ENCODE measurements around the gene TNFRSF8. TPM values are rescaled to one million over a fixed set of nuclear protein-coding genes. Genes with fewer than 3 reads are reported as not detected.

The TNFRSF8 gene
- total RNA-seq, 3 donors from 2014 or later, result 0.31 to 0.51 TPM; not detected in 1

DNA sequence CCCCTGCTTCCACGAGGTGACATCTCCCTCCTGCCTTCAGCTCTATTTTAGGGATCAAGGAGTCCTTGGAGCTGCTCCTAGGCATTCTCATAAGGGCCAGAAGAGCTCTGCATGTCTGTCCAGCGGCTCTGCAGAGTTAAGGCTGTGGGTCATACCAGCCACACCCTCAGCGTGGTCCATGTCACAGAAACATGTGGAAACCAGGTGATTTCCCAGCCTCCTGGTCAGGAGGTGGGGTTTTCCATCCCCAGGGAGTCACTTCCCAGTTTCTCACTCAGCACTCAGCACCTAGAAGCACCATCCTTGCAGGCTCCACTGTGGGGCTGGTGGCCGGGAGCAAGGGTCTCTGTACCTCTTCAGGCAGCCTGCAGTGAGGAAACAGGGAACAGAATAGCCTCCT is 102.2 kb downstream of the TNFRSF8 start:
- TF ChIP-seq, protein P1, sequence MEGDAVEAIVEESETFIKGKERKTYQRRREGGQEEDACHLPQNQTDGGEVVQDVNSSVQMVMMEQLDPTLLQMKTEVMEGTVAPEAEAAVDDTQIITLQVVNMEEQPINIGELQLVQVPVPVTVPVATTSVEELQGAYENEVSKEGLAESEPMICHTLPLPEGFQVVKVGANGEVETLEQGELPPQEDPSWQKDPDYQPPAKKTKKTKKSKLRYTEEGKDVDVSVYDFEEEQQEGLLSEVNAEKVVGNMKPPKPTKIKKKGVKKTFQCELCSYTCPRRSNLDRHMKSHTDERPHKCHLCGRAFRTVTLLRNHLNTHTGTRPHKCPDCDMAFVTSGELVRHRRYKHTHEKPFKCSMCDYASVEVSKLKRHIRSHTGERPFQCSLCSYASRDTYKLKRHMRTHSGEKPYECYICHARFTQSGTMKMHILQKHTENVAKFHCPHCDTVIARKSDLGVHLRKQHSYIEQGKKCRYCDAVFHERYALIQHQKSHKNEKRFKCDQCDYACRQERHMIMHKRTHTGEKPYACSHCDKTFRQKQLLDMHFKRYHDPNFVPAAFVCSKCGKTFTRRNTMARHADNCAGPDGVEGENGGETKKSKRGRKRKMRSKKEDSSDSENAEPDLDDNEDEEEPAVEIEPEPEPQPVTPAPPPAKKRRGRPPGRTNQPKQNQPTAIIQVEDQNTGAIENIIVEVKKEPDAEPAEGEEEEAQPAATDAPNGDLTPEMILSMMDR (IDR thresholded peaks at IDR 0.05), result no peak
- peaks cover 27% of the 10 kb centered on the region for H3K4me1 ChIP-seq (ENCODE audit: low read depth)
- no peaks in the 10 kb centered on the region for H3K9me3 ChIP-seq
- intact Hi-C loops (cut with DNase I, micrococcal nuclease), result no loop called here
- no peaks in the 10 kb centered on the region for H3K36me3 ChIP-seq (ENCODE audit: low read depth)
- H3K4me3 ChIP-seq, result no peak overlapping the region
- DNase-seq (no peak), ATAC-seq (no peak)

DNA sequence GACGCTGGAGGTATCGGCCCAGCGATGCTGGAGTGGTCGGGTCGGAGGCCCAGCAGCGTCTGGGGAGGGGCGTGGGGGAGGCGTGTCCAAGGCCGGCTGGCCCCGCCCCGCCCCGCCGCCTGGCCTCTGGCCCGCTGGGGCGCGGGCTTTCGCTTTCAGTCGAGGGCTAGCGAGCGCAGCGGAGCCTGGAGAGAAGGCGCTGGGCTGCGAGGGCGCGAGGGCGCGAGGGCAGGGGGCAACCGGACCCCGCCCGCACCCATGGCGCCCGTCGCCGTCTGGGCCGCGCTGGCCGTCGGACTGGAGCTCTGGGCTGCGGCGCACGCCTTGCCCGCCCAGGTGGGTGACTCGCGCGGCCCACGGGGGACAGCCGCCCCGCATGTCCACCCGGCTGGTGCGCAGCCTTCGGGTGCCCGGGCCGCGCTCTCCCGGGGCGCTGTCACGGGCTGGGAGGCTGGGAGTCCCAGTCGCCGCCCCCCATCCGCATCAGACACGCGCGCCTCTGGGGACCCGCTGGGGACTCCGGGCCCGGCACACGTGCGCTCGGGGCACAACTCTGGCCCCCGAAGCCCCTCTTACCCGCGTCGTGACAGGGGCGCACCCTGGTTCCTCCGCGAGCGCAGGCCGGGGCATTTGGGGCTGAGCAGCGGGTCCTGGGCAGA is 103.9 kb downstream of the TNFRSF8 start, which contains the start of gene TNFRSF1B:
TNFRSF1B (plus strand) TSS at position 158 of the 659 bp plus-strand sequence; CDS start at position 259, 101 bp downstream.
- Histone ChIP-seq H3K36me3 (ENCODE audit: low read depth) (no peaks in the 10 kb centered on the region), H3K9me3 (no peaks in the 10 kb centered on the region), H3K4me3 (peak within 1 kb of the TSS; percentile 45), H3K4me1 (ENCODE audit: low read depth) (peaks cover 18% of the 10 kb centered on the region)
- DNase-seq, result peak; percentile 81 to 87 (median 86)
- TF ChIP-seq, protein P1 (IDR thresholded peaks at IDR 0.05), result no peak
- intact Hi-C loops (cut with DNase I, micrococcal nuclease), result no loop called here
- ATAC-seq, result peak; percentile 84

DNA sequence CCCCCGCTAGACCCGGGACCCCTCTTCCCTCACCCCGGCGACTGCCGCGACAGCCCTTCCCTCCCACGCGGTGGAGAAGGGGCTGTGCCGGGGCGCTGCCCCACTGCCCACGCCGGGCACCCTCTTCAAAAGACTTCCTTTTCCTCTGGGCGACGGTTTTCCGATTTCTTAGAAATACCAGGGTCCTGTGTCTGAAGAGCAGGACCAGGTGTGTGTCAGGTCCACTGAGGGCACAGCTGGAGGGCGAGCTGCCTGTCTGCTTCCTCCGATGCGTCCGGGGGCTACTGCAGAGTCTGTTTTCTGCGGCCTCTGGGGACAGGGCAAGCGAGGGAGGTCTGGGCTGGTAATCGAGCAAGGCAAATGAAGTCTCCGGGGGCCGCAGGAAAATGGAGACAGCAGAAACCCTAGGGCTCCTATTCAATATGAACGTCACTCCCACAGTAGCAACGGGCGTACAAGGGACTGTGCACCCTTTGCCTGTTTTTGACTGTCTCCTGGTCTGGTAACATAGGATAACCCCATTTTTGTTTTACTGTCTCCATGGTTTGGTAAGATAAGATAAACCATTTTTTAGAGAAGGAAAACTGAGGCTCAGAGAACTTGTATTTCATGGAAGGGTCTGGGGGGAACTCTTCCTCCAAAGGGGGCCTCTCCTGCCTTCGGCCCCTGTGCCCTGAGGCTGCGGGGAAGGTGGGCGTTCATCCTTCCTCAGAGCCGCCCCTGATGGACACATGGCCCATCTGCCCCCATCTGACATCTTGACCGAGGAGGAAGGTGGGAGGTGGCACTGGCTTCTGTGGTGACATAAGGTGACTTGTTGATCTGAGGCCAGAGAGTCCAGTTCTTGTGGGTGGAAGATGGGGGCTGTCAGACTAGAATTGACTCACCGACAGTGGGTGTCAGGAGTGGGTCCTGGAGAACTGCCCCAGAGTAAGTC is 104.7 kb downstream of the TNFRSF8 start:
- Histone ChIP-seq H3K9me3 (no peaks in the 10 kb centered on the region), H3K36me3 (ENCODE audit: low read depth) (no peaks in the 10 kb centered on the region), H3K4me3 (peak overlapping the region; percentile 45), H3K4me1 (ENCODE audit: low read depth) (peaks cover 10% of the 10 kb centered on the region)
- ATAC-seq (peak; percentile 5), DNase-seq (no peak)
- intact Hi-C loops (cut with DNase I, micrococcal nuclease), result no loop called here
- TF ChIP-seq, protein P1 (IDR thresholded peaks at IDR 0.05), result no peak

DNA sequence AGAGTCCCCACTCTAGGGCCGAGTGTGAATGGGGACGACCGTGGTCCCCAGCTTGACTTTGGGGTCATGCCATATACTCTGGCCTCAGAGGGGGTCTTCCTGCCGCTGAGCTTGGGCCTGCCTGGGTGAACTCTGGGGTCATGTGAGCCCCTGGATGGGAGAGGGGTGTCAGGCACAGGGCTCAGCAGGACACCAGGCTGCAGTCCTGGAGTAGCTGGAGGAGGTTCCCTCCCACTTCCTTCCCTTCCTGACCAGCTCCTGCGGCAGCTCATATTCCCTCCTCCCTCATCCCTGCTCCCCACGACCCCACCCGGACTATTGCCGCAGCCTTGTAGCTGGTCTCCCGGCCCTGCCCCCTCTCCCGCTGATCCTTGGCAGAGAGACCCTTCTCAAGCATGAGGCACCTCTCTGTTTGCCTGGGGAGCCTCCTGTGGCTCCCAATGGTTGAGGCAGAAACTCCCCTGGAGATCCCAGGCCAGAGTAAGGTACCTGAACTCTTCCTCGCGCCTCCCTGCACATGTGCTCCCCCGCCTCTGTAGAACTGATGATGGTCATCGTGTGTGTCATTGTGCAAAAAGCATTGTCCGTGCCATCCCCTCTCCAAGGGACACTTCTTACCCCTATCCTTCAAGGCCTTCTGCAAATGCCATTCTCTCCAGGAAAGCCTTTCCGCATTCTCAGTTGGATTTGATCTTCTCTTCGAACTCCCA is 105.5 kb downstream of the TNFRSF8 start:
- intact Hi-C loops (cut with DNase I, micrococcal nuclease), result no loop called here
- no peaks in the 10 kb centered on the region for H3K36me3 ChIP-seq (ENCODE audit: low read depth)
- no peak for ATAC-seq
- peaks cover 4% of the 10 kb centered on the region for H3K4me1 ChIP-seq (ENCODE audit: low read depth)
- no peak overlapping the region for H3K4me3 ChIP-seq
- no peak for DNase-seq
- TF ChIP-seq, protein P1 (IDR thresholded peaks at IDR 0.05), result no peak
- no peaks in the 10 kb centered on the region for H3K9me3 ChIP-seq

DNA sequence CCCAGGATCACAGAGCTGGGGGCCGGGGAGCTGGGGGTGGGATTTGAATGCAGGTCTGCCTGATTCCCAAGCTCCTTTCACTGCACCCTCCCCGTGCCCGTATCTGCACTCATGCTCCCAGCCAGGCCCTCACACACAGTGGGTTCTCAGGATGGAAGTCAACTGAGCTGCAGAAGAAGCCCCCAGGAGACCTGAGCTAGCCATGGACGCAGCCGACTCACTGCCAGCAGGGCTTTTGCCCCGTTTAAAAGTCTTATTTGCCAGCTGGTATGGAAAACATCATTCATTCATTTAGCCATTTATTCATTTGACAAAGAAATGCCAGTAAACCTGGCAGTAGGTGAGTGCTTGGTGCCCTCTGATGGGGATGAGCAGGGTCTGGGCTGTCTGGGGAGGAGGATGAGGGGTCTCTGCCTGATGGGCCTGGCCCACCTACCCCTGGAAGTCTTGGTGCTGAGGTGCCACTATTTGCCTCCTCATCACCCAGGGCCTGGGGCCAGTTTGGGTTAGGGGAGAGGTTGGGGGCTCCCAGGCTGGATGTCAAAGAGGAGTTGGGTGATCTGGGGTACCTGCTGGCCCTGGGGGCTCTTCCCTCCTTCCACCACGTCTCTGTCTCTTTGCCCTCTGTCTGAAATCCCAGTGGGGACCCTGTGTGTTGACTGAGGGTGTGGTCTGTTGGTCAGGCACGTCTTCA is 106.5 kb downstream of the TNFRSF8 start:
- Histone ChIP-seq H3K4me1 (ENCODE audit: low read depth) (peaks cover 4% of the 10 kb centered on the region), H3K9me3 (no peaks in the 10 kb centered on the region), H3K4me3 (no peak overlapping the region), H3K36me3 (ENCODE audit: low read depth) (no peaks in the 10 kb centered on the region)
- TF ChIP-seq, protein P1 (IDR thresholded peaks at IDR 0.05), result no peak
- intact Hi-C loops (cut with DNase I, micrococcal nuclease), result no loop called here
- DNase-seq, result no peak
- ATAC-seq, result no peak
